MM.1S (cell line): ENCODE measurements around the gene ELOVL1.
A peak's percentile ranks its signal among the peaks of the same experiment; 100 is the strongest.

Source experiments
- DNase-seq: peaks from one replicate; pipeline ENCODE4 v3.0.0-alpha.2; 2015
- H2AFZ ChIP-seq: fragments of 300-600 bp; sonication (generic); 2 replicates; pipeline ENCODE4 v1.6.0; 2016; ENCODE audit warnings: antibody characterized with exemption, low read length
- H3F3A ChIP-seq: fragments of 300-600 bp; sonication (generic); 2 replicates; pipeline ENCODE4 v1.6.1; 2016; ENCODE audit warnings: mild to moderate bottlenecking, antibody characterized with exemption, low read length, moderate library complexity, mixed read lengths; ENCODE audit not compliant: insufficient read depth
- H3K27ac ChIP-seq: fragments of 300-600 bp; sonication (generic); 2 replicates; pipeline ENCODE4 v1.5.1; 2016; ENCODE audit warnings: mild to moderate bottlenecking, low read length
- H3K27me3 ChIP-seq: fragments of 300-600 bp; sonication (generic); replicated peaks from 2 replicates; pipeline ENCODE4 v1.6.0; 2016; ENCODE audit warnings: low read length; ENCODE audit not compliant: insufficient read depth
- H3K36me3 ChIP-seq: fragments of 300-600 bp; sonication (generic); replicated peaks from 2 replicates; pipeline ENCODE4 v1.6.1; 2016; ENCODE audit warnings: mild to moderate bottlenecking, low read length, mixed read lengths; ENCODE audit not compliant: insufficient read depth
- H3K4me1 ChIP-seq: fragments of 300-600 bp; sonication (generic); 2 replicates; pipeline ENCODE4 v1.6.1; 2016; ENCODE audit warnings: low read length, mixed read lengths
- H3K4me2 ChIP-seq: fragments of 300-600 bp; sonication (generic); 2 replicates; pipeline ENCODE4 v1.6.0; 2016; ENCODE audit warnings: low read depth, low read length
- H3K4me3 ChIP-seq: fragments of 300-600 bp; sonication (generic); 2 replicates; pipeline ENCODE4 v1.5.1; 2016; ENCODE audit warnings: low read length, mixed read lengths
- H3K79me2 ChIP-seq: fragments of 300-600 bp; sonication (generic); 2 replicates; pipeline ENCODE4 v1.6.1; 2016; ENCODE audit warnings: mixed run types, low read length, mixed read lengths
- H3K9ac ChIP-seq: fragments of 300-600 bp; sonication (generic); 2 replicates; pipeline ENCODE4 v1.6.1; 2016; ENCODE audit warnings: low read length, mixed read lengths
- H3K9me2 ChIP-seq: fragments of 300-600 bp; sonication (generic); replicated peaks from 2 replicates; pipeline ENCODE4 v1.6.1; 2016; ENCODE audit warnings: mild to moderate bottlenecking, low read length, mixed read lengths; ENCODE audit not compliant: insufficient read depth
- H3K9me3 ChIP-seq: fragments of 300-600 bp; sonication (generic); replicated peaks from 2 replicates; pipeline ENCODE4 v1.6.1; 2016; ENCODE audit warnings: mild to moderate bottlenecking, low read length, mixed read lengths; ENCODE audit not compliant: insufficient read depth
- H4K20me1 ChIP-seq: fragments of 300-600 bp; sonication (generic); 2 replicates; pipeline ENCODE4 v1.6.1; 2016; ENCODE audit warnings: mild to moderate bottlenecking, low read length, moderate library complexity, mixed read lengths; ENCODE audit not compliant: insufficient read depth
- EZH2 ChIP-seq: fragments of 300-600 bp; sonication (generic); optimal IDR thresholded peaks from 2 replicates; pipeline ENCODE3; 2017; ENCODE audit warnings: low read depth, mild to moderate bottlenecking, antibody characterized with exemption, low read length, mixed read lengths
- EZH2phosphoT487 ChIP-seq: fragments of 300-600 bp; sonication (generic); IDR thresholded peaks from 2 replicates; pipeline ENCODE4 v1.6.1; 2018; ENCODE audit warnings: antibody characterized with exemption, low read length
- TF ChIP-seq, protein P1 (sequence below): fragments of 300-600 bp; sonication (generic); IDR thresholded peaks from 2 replicates; pipeline ENCODE4 v1.5.1; 2016; ENCODE audit warnings: antibody characterized with exemption, low read length, mixed read lengths

The ELOVL1 gene

DNA sequence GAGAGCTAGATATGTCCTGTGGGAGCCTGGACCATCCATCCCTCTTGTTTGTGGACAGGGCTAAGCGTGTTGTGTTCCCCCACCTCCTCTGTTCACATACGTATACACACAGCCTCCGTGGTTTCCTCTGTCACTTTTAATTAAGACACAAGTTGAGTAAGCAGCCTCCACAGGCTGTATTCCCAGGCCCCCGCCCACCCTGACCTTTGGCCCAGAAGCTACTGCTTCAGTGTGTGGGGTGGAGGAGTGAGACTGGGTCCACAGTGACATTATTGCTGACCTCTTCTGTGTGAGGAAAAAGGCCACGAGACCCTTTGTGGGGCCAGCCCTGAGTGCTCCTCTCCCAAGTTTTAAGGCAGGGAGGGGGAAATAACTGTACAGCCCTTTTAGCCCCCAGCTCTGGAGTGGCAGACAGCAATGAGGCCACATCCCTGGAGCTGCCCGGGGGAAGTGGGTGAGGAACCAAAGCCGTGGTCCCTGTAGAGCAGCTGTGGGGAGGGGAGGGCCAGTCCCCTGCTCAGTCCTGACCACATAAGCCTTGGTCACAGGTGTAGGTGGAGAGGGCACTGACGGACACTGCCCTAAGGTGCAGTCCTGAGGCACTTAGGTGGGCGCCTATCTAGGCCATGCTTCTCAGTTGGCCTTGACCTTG lies 4.4 kb downstream of the ELOVL1 start:
- Histone ChIP-seq H4K20me1 (no peaks in the 10 kb centered on the region), H3K9me3 (no peaks in the 10 kb centered on the region), H3K4me2 (no peak overlapping the region), H3K36me3 (peaks cover 9% of the 10 kb centered on the region), H3K9ac (no peak overlapping the region), H3K4me1 (peaks cover 27% of the 10 kb centered on the region), H3K9me2 (no peaks in the 10 kb centered on the region), H2AFZ (no peak overlapping the region), H3F3A (peaks cover 41% of the 10 kb centered on the region), H3K27me3 (no peaks in the 10 kb centered on the region), H3K79me2 (peaks cover 66% of the 10 kb centered on the region), H3K27ac (no peak overlapping the region), H3K4me3 (no peak overlapping the region)
- DNase-seq = no peak
- no peak for TF ChIP-seq EZH2phosphoT487
- no peak for TF ChIP-seq EZH2
- TF ChIP-seq, protein P1, sequence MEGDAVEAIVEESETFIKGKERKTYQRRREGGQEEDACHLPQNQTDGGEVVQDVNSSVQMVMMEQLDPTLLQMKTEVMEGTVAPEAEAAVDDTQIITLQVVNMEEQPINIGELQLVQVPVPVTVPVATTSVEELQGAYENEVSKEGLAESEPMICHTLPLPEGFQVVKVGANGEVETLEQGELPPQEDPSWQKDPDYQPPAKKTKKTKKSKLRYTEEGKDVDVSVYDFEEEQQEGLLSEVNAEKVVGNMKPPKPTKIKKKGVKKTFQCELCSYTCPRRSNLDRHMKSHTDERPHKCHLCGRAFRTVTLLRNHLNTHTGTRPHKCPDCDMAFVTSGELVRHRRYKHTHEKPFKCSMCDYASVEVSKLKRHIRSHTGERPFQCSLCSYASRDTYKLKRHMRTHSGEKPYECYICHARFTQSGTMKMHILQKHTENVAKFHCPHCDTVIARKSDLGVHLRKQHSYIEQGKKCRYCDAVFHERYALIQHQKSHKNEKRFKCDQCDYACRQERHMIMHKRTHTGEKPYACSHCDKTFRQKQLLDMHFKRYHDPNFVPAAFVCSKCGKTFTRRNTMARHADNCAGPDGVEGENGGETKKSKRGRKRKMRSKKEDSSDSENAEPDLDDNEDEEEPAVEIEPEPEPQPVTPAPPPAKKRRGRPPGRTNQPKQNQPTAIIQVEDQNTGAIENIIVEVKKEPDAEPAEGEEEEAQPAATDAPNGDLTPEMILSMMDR = no peak

GRCh38 chr1:43360616-43361015 lies 7.2 kb downstream of the ELOVL1 start:
- no peak overlapping the region for H3K27ac ChIP-seq
- H3K36me3 ChIP-seq = peaks cover 9% of the 10 kb centered on the region
- no peak for DNase-seq
- H4K20me1 ChIP-seq = no peaks in the 10 kb centered on the region
- H2AFZ ChIP-seq = no peak overlapping the region
- peak overlapping the region; percentile 89 for H3K4me3 ChIP-seq
- H3K4me2 ChIP-seq = peak overlapping the region; percentile 86
- peak overlapping the region; percentile 71; the same call in 1 of the 2 replicates for H3K9ac ChIP-seq
- peaks cover 44% of the 10 kb centered on the region for H3K79me2 ChIP-seq
- H3K4me1 ChIP-seq = peaks cover 18% of the 10 kb centered on the region
- TF ChIP-seq EZH2phosphoT487 = no peak
- no peak for TF ChIP-seq EZH2
- TF ChIP-seq, protein P1 = no peak
- no peaks in the 10 kb centered on the region for H3K9me3 ChIP-seq
- no peaks in the 10 kb centered on the region for H3K9me2 ChIP-seq
- H3F3A ChIP-seq = peaks cover 45% of the 10 kb centered on the region
- H3K27me3 ChIP-seq = no peaks in the 10 kb centered on the region

GRCh38 chr1:43359696-43360095 lies 8.1 kb downstream of the ELOVL1 start:
- no peak overlapping the region for H2AFZ ChIP-seq
- peaks cover 9% of the 10 kb centered on the region for H3K36me3 ChIP-seq
- peak overlapping the region; percentile 86 for H3K4me2 ChIP-seq
- H3K4me1 ChIP-seq = peaks cover 18% of the 10 kb centered on the region
- peaks cover 36% of the 10 kb centered on the region for H3K79me2 ChIP-seq
- H3K27me3 ChIP-seq = no peaks in the 10 kb centered on the region
- no peaks in the 10 kb centered on the region for H4K20me1 ChIP-seq
- H3K9me3 ChIP-seq = no peaks in the 10 kb centered on the region
- no peaks in the 10 kb centered on the region for H3K9me2 ChIP-seq
- TF ChIP-seq EZH2 (no peak), EZH2phosphoT487 (no peak)
- TF ChIP-seq, protein P1 = no peak
- no peak for DNase-seq
- peaks cover 40% of the 10 kb centered on the region for H3F3A ChIP-seq
- H3K9ac ChIP-seq = peak overlapping the region; percentile 71; the same call in 1 of the 2 replicates
- no peak overlapping the region for H3K27ac ChIP-seq
- peak overlapping the region; percentile 89 for H3K4me3 ChIP-seq
